Ramos (cell line): ENCODE results near the gene NCKIPSD.

ENCODE experiments used
- in situ Hi-C: fragments of 300-500 bp; cut with MboI; formaldehyde crosslinking; loops from one replicate; pipeline ENCODE4 v1.14.3; 2022; ENCODE audit warnings: low sequenced_read_pairs; ENCODE audit not compliant: unreplicated experiment

Gene NCKIPSD

DNA sequence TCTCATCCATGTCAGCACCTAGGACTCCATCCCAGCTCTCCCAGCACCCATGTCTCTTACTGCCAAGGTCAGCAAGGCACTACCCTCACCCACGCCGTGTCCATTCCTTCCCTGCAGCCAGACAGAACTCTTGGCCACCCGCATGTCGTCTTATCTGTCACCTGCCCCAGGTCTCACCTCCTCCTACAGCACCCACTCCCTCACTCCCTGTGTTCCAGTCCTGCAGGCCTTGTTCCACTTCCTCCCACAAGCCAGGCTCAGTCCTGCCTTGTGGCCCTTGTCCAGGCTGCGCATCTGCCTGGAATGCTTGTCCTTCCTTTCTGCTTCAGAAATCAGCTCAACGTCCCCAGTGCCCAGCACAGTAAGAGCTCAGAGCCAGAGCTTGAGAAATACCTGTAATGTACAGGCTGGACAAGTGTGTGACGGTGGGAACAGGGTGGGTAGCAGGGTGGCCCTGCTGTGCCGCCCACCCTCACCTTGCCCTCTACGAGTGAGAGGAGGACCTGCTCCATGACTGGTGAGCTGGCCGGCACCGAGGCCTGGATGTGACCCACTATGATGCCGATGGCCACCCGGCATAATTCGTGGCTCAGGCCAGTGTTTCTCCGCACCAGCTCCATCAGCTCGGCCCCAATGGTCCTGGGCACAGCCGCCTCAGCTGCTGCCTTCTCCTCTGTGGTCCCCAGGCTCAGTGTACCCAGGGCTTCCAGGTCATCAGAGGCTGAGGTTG is 4.7 kb downstream of the NCKIPSD start:
- in situ Hi-C loops = no loop called here

DNA sequence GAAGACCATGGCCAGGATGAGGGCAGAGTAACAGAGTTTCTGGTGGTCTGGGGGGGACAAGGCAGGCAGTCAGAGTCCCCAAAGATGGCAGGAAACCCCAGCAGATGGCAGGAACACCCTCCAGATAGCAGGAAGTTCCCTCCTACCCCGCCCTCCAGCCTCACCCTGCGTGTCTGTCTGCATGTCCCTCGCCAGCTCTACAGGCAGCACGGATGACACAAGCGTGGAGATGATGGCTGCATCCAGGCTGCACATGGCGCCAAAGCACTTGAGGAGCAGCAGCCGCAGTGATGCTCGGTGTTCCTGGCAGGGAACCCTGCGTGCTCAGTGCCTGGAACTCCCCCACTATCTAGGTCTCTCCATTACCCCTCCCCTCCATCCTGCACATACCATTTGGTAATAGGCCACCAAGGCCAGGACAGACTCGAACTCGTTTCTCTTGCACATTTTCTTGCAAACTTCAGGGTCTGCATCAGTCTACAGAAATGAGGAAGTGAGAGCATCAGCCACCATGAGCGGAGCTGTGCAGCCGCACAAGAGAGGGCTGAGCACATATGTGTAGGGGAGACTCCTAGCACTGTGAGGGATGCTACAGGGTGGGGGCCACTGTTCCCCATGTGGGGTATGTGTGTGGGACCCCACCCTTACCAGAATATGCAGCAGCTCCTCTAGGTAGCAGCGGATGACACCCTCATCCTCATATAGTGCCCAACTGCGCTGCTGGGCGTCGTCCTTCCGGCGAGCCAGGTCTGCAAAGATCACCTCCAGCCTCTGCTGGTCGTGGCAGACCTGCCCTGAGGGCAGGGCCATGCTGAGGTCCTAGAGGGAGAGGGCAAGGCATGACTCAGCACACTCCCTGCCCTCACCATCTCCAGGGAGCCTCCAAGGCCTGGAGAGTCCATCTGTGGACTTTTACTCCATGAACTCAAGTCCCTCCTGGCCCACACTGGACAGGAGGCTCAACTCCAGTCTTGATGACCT is 6.0 kb downstream of the NCKIPSD start:
- in situ Hi-C loops = no loop called here

- in situ Hi-C loops = no loop called here
Measured at GRCh38 chr3:48678566-48679380, 6.9 kb downstream of the NCKIPSD start.

DNA sequence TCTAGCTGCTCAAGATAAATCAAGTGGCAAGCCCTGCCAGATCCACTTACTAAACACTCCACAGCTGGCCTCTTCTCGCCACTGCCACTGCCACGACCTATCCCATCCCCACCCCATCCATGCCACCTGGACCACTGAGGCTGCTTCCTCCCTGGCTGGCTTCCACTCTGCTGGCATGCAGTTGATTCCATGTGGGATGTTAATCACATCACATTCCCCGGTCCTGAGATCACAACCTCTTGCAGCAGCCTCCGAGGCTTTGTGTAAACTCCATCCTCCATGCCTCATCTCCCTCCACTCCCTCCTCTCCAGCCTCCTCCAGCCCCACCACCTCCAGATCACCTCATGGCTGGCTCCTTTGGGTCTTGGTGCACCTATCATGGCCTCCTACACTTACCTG is 7.7 kb downstream of the NCKIPSD start:
- in situ Hi-C loops = no loop called here

- in situ Hi-C loops = no loop called here
Measured at GRCh38 chr3:48674505-48674904, 11.2 kb downstream of the NCKIPSD start.

GRCh38 chr3:48672522-48672921 is 13.2 kb downstream of the NCKIPSD start:
- in situ Hi-C loops = no loop called here

DNA sequence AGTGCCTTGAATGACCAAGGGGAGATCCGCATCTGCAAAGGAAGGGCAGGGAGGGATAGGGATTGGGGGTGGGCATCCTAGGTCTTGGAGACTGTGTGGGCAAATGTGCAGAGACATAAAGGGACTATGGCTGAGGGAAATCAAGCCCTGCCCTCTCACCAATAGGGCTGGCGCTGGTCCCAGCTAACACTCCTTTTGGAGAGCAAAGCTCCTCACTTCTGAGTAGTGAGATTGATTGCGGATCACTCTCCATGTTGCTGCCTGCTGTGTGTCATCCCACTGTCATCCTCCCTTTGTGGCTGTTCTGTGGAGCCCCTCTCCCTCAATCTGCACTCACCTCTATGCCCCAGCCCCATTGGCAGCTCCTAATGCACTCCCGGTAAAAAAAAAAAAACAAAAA is 20.8 kb downstream of the NCKIPSD start:
- in situ Hi-C loops = no loop called here

DNA sequence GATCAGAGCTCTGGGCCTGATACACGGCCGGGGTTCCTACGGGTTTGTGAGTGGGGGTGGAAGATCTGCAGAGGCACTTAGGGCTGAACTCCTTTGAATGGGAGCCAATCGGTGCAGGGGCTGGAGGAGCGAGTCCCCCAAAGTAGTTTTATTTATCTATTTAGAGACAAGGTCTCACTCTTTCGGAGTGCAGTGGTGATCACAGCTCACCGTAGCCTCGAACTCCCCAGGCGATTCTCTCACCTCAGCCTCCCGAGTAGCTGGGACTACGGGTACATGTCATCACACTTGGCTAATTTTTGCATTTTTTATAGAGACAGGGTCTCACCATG is 21.4 kb downstream of the NCKIPSD start:
- in situ Hi-C loops = no loop called here

- in situ Hi-C loops = no loop called here
Measured at GRCh38 chr3:48663489-48664312, 22.0 kb downstream of the NCKIPSD start.

- in situ Hi-C loops = no loop called here
Measured at GRCh38 chr3:48662753-48663488, 22.8 kb downstream of the NCKIPSD start, which contains the start of gene CELSR3. Gene CELSR3, minus strand, starts transcription at chr3:48662886. Its CDS starts 252 bp downstream, at chr3:48662634.

DNA sequence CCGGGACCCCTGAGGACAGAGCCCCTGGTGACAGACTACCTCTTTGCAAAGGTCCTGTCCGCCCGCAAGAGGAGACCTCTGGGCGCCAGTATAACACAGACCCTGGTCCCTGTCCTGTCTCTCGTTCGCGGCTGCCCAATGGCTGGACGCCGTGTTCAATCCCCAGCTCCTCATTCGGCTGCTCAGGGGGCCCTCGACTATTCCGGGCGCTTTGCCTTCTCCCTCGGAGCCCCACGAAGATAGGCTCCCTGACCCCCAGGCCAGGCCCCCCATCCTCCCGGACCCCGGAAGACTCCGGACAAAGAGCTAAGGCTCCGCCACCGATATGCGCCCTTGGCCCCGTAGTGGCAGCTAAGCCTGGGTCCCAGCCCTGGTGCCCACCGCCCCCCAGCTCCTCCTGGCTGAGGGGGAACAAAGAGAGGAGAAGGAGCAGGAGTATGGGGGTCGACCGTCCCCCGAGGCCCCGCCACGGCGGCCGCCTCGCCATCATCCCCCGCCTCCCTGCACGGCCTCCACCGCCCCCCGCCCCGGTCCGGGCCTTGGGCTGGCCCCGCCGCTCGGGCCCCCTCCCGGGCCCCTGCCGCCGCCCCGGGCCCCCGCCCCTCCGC is 23.5 kb downstream of the NCKIPSD start:
- in situ Hi-C loops = no loop called here

DNA sequence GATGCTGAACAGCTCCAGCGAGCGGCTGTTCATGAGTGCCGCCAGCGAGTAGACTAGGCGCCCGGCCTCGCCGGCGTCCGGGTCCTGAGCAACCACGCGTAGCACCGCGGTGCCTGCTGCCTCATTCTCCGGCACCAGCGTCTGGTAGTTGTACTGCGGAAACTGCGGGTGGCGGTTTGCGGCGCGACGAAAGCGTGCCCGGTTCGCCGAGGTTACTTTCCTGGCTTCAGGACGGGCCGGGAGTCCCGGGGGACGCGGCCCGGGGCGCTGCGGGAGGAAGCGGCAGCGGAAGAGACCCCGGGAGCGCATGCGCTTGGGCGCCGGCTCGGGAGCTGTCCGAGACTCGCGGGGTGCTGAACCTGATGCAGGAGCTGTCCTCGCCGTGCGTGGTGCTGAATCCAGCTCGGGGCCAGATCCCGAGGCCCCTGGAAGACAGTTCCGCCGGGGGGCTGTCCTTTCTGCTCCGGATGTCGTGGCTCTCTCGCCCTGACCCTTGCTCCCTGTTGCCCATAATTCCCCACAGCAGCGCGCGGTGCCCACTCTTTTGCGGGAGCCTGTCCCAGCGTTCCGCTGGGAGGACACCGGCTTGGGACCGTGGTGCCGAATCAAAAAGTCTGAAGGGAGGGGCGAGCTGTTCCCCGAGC is 24.1 kb downstream of the NCKIPSD start:
- in situ Hi-C loops = no loop called here

- in situ Hi-C loops = no loop called here
Measured at GRCh38 chr3:48660800-48661400, 24.8 kb downstream of the NCKIPSD start.

- in situ Hi-C loops = no loop called here
Measured at GRCh38 chr3:48656841-48657281, 28.9 kb downstream of the NCKIPSD start.

GRCh38 chr3:48656061-48656840 is 29.5 kb downstream of the NCKIPSD start:
- in situ Hi-C loops = no loop called here

- in situ Hi-C loops = no loop called here
Measured at GRCh38 chr3:48655606-48656005, 30.1 kb downstream of the NCKIPSD start.

DNA sequence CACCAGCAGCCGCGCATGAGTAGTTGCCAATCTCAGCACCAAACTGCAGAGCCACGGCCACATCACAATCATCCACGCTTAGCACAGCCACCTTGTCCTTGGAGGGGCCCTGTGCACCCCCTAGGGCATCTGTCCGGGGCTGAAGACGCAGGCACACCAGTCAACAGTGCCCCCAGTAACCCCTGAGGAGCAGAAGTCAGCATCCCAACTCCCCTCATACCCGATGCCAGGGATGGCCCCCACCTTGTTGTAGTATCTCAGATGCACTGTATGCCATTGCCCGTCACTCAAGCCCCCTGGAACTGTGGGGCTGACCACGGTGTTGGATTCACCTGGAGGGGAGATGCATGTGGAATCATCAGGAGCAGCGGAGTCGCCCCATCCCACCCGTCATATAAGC is 30.7 kb downstream of the NCKIPSD start:
- in situ Hi-C loops = no loop called here
